Effector memory CD4-positive, alpha-beta T cell (primary cell): ENCODE measurements around the gene MEF2C.

Experiments used
- DNase-seq, 3 donors: peaks; one replicate each; pipeline ENCODE4 v3.0.0-alpha.2; 2020
- H3K27ac ChIP-seq: 2 replicates; pipeline ENCODE4 v1.7.0; 2013; ENCODE audit warnings: mild to moderate bottlenecking, low read length, moderate library complexity; ENCODE audit not compliant: insufficient read depth, poor library complexity, severe bottlenecking
- H3K27me3 ChIP-seq: replicated peaks from 2 replicates; pipeline ENCODE4 v1.7.0; 2013; ENCODE audit warnings: mild to moderate bottlenecking, low read length; ENCODE audit not compliant: insufficient read depth, control insufficient read depth, poor library complexity, severe bottlenecking
- H3K36me3 ChIP-seq: 2 replicates; pipeline ENCODE4 v1.7.0; 2013; ENCODE audit warnings: mild to moderate bottlenecking, low read length, moderate library complexity; ENCODE audit not compliant: control insufficient read depth, insufficient read depth
- H3K4me1 ChIP-seq: 2 replicates; pipeline ENCODE4 v1.7.0; 2013; ENCODE audit warnings: low read length, mild to moderate bottlenecking; ENCODE audit not compliant: control insufficient read depth, insufficient read depth, poor library complexity, severe bottlenecking
- H3K4me3 ChIP-seq: 2 replicates; pipeline ENCODE4 v1.7.0; 2013; ENCODE audit warnings: low read length, low read depth, mild to moderate bottlenecking; ENCODE audit not compliant: insufficient read depth, poor library complexity, severe bottlenecking
- H3K9me3 ChIP-seq: 2 replicates; pipeline ENCODE4 v1.7.0; 2013; ENCODE audit warnings: mild to moderate bottlenecking, low read length, moderate library complexity; ENCODE audit not compliant: control insufficient read depth

MEF2C gene

GRCh38 chr5:88758591-88758990 lies 124.4 kb downstream of the MEF2C start:
- DNase-seq, result no peak
- H3K36me3 ChIP-seq, result no peaks in the 10 kb centered on the region
- no peak overlapping the region for H3K27ac ChIP-seq
- H3K27me3 ChIP-seq, result no peaks in the 10 kb centered on the region
- H3K4me3 ChIP-seq, result no peak overlapping the region
- H3K9me3 ChIP-seq, result no peaks in the 10 kb centered on the region
- H3K4me1 ChIP-seq, result no peaks in the 10 kb centered on the region

- no peak for DNase-seq
- H3K27ac ChIP-seq, result no peak overlapping the region
Measured at GRCh38 chr5:88758184-88758583, 124.8 kb downstream of the MEF2C start.

GRCh38 chr5:88756953-88757352 lies 126.0 kb downstream of the MEF2C start:
- Histone ChIP-seq H3K36me3 (no peaks in the 10 kb centered on the region), H3K4me3 (no peak overlapping the region), H3K9me3 (no peaks in the 10 kb centered on the region), H3K27ac (no peak overlapping the region), H3K4me1 (no peaks in the 10 kb centered on the region), H3K27me3 (no peaks in the 10 kb centered on the region)
- DNase-seq, result no peak

More at GRCh38 chr5:88758184-88758583, 124.8 kb downstream of the MEF2C start:
- H3K27me3 ChIP-seq, result no peaks in the 10 kb centered on the region
- no peaks in the 10 kb centered on the region for H3K9me3 ChIP-seq
- no peaks in the 10 kb centered on the region for H3K36me3 ChIP-seq
- H3K4me1 ChIP-seq, result no peaks in the 10 kb centered on the region
- no peak overlapping the region for H3K4me3 ChIP-seq

- H3K4me1 ChIP-seq, result no peaks in the 10 kb centered on the region
- H3K27me3 ChIP-seq, result no peaks in the 10 kb centered on the region
- DNase-seq, result no peak
- no peaks in the 10 kb centered on the region for H3K36me3 ChIP-seq
- no peak overlapping the region for H3K4me3 ChIP-seq
- H3K9me3 ChIP-seq, result no peaks in the 10 kb centered on the region
- no peak overlapping the region for H3K27ac ChIP-seq
Measured at GRCh38 chr5:88748666-88749065, 134.3 kb downstream of the MEF2C start.

GRCh38 chr5:88746438-88746882 lies 136.5 kb downstream of the MEF2C start:
- Histone ChIP-seq H3K27me3 (no peaks in the 10 kb centered on the region), H3K4me3 (no peak overlapping the region), H3K36me3 (no peaks in the 10 kb centered on the region), H3K27ac (no peak overlapping the region), H3K4me1 (no peaks in the 10 kb centered on the region), H3K9me3 (no peaks in the 10 kb centered on the region)
- no peak for DNase-seq

- H3K36me3 ChIP-seq, result no peaks in the 10 kb centered on the region
- H3K4me1 ChIP-seq, result no peaks in the 10 kb centered on the region
Measured at GRCh38 chr5:88745093-88745696, 137.8 kb downstream of the MEF2C start.

GRCh38 chr5:88743231-88743834 lies 139.7 kb downstream of the MEF2C start:
- no peaks in the 10 kb centered on the region for H3K4me1 ChIP-seq
- no peaks in the 10 kb centered on the region for H3K27me3 ChIP-seq
- H3K4me3 ChIP-seq, result no peak overlapping the region
- no peak overlapping the region for H3K27ac ChIP-seq
- H3K9me3 ChIP-seq, result no peaks in the 10 kb centered on the region
- H3K36me3 ChIP-seq, result no peaks in the 10 kb centered on the region
- DNase-seq, result no peak

More at GRCh38 chr5:88745093-88745696, 137.8 kb downstream of the MEF2C start:
- DNase-seq, result no peak
- Histone ChIP-seq H3K9me3 (no peaks in the 10 kb centered on the region), H3K27ac (no peak overlapping the region), H3K27me3 (no peaks in the 10 kb centered on the region), H3K4me3 (no peak overlapping the region)

GRCh38 chr5:88741964-88742363 lies 141.0 kb downstream of the MEF2C start:
- Histone ChIP-seq H3K27me3 (no peaks in the 10 kb centered on the region), H3K9me3 (no peaks in the 10 kb centered on the region), H3K27ac (no peak overlapping the region), H3K36me3 (no peaks in the 10 kb centered on the region), H3K4me1 (no peaks in the 10 kb centered on the region), H3K4me3 (no peak overlapping the region)
- DNase-seq, result no peak

- Histone ChIP-seq H3K36me3 (no peaks in the 10 kb centered on the region), H3K4me1 (no peaks in the 10 kb centered on the region), H3K9me3 (no peaks in the 10 kb centered on the region), H3K4me3 (no peak overlapping the region), H3K27me3 (no peaks in the 10 kb centered on the region), H3K27ac (no peak overlapping the region)
- DNase-seq, result no peak
Measured at GRCh38 chr5:88740604-88741185, 142.3 kb downstream of the MEF2C start.

- H3K27ac ChIP-seq, result no peak overlapping the region
- no peaks in the 10 kb centered on the region for H3K27me3 ChIP-seq
- no peaks in the 10 kb centered on the region for H3K9me3 ChIP-seq
- no peak for DNase-seq
- no peaks in the 10 kb centered on the region for H3K4me1 ChIP-seq
- H3K4me3 ChIP-seq, result no peak overlapping the region
- H3K36me3 ChIP-seq, result no peaks in the 10 kb centered on the region
Measured at GRCh38 chr5:88736494-88736893, 146.5 kb downstream of the MEF2C start.
